Dendritic cell treated with granulocyte-macrophage colony-stimulating factor and Interleukin-4, amounts not matched to agents 40 ng/mL and 50 ng/mL, for 4 days (primary cell): ENCODE data around the gene VPS8.

ENCODE experiments used
- H3K27ac Mint-ChIP-seq: one replicate; pipeline ENCODE4 v1.8.0; 2022; ENCODE audit warnings: mild to moderate bottlenecking, mixed read lengths
- H3K27me3 Mint-ChIP-seq: one replicate; pipeline ENCODE4 v1.8.0; 2022; ENCODE audit warnings: mild to moderate bottlenecking, mixed read lengths
- H3K36me3 Mint-ChIP-seq: one replicate; pipeline ENCODE4 v1.8.0; 2022; ENCODE audit warnings: low read depth, mixed read lengths
- H3K4me1 Mint-ChIP-seq: one replicate; pipeline ENCODE4 v1.8.0; 2022; ENCODE audit warnings: low read depth, mixed read lengths
- H3K4me3 Mint-ChIP-seq: one replicate; pipeline ENCODE4 v1.8.0; 2022; ENCODE audit warnings: mild to moderate bottlenecking, moderate library complexity, mixed read lengths
- H3K9me3 Mint-ChIP-seq: one replicate; pipeline ENCODE4 v1.8.0; 2022; ENCODE audit warnings: mixed read lengths
- intact Hi-C: fragments of 100-400 bp; cut with micrococcal nuclease; formaldehyde crosslinking; loops from one replicate; pipeline ENCODE4 v1.15.0; 2022

VPS8 gene

DNA sequence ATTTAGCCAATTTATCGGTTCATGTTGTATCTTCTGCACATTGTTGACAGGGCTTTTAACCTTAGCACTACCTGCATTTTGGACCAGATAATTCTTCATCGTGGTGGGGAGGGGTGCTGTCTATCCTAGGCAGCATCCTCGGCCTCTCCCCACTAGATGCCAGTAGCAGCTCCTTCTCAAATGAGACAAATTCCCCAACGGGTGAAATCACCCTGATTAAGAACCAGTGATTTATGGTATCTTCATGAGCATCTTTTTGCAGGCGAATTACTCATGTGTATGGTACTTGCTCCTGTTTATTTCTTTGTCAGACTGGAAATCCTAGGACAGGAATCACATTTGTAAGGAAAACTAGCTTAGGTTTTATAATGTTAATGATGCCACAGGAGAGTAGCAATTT, 272.9 kb downstream of the VPS8 start:
- Mint-ChIP-seq H3K4me3 (no peak overlapping the region), H3K27me3 (peaks cover 2% of the 10 kb centered on the region), H3K4me1 (no peaks in the 10 kb centered on the region), H3K27ac (no peak overlapping the region), H3K9me3 (no peaks in the 10 kb centered on the region), H3K36me3 (no peaks in the 10 kb centered on the region)
- intact Hi-C loops = no loop called here

DNA sequence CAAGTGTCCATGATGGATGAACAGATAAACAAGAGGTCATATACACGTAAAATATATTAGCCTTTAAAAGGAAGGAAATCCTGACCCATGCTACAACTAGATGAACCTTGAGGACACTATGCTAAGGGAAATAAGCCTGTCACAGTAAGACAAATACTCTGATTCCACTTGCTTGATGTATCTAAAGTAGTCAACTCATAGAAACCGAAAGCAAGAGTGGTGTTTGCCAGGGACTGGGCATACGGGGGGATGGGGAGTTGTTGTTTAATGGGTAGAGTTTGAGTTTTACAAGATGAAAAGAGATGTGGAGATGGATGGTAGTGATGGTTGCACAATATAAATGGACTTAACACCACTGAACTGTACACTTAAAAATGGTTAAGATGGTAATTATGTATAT, 275.5 kb downstream of the VPS8 start:
- no peaks in the 10 kb centered on the region for H3K4me1 Mint-ChIP-seq
- no peak overlapping the region for H3K27ac Mint-ChIP-seq
- peaks cover 2% of the 10 kb centered on the region for H3K27me3 Mint-ChIP-seq
- H3K9me3 Mint-ChIP-seq = no peaks in the 10 kb centered on the region
- H3K36me3 Mint-ChIP-seq = no peaks in the 10 kb centered on the region
- no peak overlapping the region for H3K4me3 Mint-ChIP-seq
- intact Hi-C loops = no loop called here

DNA sequence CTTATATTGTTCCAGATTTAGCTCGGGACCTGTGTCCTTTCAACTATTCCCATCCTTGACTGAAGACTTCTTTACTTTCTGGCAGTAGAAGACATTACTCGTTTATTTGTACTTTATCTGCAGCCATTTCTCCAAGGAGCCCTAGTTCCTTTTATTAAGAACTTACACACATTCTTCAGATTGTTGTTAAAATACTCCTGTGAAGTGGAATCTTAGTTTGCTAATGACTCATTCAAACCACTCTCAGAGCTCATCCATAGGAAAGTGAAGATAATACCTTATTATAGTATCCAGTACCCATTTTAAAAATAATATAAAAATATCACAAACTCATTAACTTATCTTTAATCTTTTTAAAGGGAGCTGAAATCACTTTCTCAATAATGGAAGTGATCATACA, 277.4 kb downstream of the VPS8 start:
- Mint-ChIP-seq H3K36me3 (no peaks in the 10 kb centered on the region), H3K27me3 (peaks cover 2% of the 10 kb centered on the region), H3K4me3 (no peak overlapping the region), H3K9me3 (no peaks in the 10 kb centered on the region), H3K27ac (no peak overlapping the region), H3K4me1 (no peaks in the 10 kb centered on the region)
- intact Hi-C loops = no loop called here

DNA sequence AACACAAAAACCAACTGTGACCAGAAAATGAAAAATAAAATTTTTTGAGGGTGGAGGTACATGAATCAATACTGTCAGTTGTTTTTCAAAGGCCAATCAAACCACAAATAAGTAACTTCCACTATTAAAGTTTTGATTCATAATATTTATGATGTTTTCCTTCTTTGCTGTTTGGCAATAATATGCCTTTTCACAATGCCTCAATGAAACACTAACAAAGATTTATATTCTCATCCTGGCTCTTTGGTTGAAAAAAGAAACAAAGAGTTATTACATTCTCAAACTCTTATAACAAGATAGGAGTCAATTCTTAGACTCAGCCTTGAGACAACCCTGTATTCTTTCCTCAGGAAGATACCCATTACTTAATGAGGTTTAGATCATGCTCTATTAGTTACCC, 277.8 kb downstream of the VPS8 start:
- Mint-ChIP-seq H3K27ac (no peak overlapping the region), H3K36me3 (no peaks in the 10 kb centered on the region), H3K4me3 (no peak overlapping the region), H3K27me3 (peaks cover 2% of the 10 kb centered on the region), H3K4me1 (no peaks in the 10 kb centered on the region), H3K9me3 (no peaks in the 10 kb centered on the region)
- intact Hi-C loops = no loop called here

DNA sequence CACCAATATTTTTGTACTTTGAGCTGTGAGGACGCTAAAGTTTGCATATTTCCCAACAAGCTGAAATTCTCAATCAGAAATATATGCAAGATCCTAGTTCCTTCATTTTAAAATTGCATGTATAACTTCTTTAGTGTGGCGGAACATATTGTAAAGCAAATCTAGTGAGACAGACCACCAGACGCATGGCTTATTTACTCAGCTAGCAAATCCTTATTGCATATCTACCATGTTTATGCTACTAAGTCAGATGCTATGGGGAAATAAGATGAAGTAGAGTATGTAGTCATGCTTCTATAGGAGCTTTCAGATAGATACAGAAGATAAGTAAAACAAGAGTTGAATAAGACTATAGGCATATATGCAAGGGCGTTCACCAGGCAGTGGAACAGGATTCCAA, 278.8 kb downstream of the VPS8 start:
- Mint-ChIP-seq H3K27me3 (peaks cover 2% of the 10 kb centered on the region), H3K27ac (no peak overlapping the region), H3K4me3 (no peak overlapping the region), H3K9me3 (no peaks in the 10 kb centered on the region), H3K36me3 (no peaks in the 10 kb centered on the region), H3K4me1 (no peaks in the 10 kb centered on the region)
- intact Hi-C loops = no loop called here

DNA sequence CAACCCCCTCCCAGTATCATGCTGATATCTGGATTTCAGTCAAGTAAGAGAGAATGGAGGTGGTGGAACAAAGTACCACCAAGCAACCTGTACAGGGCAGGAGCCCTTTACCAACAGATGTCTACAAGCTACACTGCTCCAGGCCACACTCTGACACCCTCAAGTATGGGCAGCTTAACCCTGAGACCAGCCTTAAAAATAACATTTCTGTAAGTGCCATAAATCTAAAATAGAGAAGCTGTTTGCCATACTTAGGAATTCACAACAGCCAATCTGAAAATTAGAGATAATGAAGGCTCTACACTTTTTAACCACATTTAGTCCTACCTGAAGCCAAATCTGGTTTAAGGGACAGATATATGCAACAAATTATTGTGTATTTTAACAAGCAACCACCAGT, 281.1 kb downstream of the VPS8 start:
- no peaks in the 10 kb centered on the region for H3K4me1 Mint-ChIP-seq
- H3K4me3 Mint-ChIP-seq = no peak overlapping the region
- no peaks in the 10 kb centered on the region for H3K36me3 Mint-ChIP-seq
- intact Hi-C loops = no loop called here
- no peak overlapping the region for H3K27ac Mint-ChIP-seq
- H3K27me3 Mint-ChIP-seq = no peaks in the 10 kb centered on the region
- no peaks in the 10 kb centered on the region for H3K9me3 Mint-ChIP-seq

DNA sequence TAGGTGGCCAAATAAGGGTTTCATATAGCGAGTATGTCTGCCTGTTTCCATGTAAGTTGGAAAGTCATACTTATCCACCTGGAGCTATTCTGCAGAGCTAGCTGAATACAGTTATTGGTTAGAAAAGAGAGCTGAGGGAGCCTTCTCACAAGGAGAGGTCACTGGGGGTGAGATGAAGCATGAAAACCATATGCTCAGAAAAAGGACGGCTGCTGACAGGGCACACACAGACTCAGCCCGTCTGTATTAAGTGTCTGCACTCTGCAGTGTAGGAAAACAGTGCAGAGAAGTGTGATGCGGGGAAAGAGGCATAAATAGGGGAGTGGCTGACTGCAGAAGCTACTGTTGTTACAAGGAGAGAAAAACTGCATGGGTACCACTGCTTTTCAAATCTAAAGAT, 282.7 kb downstream of the VPS8 start:
- no peaks in the 10 kb centered on the region for H3K36me3 Mint-ChIP-seq
- intact Hi-C loops = no loop called here

More for the DNA sequence above, 282.7 kb downstream of the VPS8 start:
- Mint-ChIP-seq H3K27me3 (no peaks in the 10 kb centered on the region), H3K9me3 (peaks cover 10% of the 10 kb centered on the region), H3K4me1 (no peaks in the 10 kb centered on the region), H3K27ac (no peak overlapping the region), H3K4me3 (no peak overlapping the region)
